ENCODE measurements around the gene FAM120A.

Gene FAM120A

GRCh38 chr9:93517331-93517730, 65.8 kb downstream of the FAM120A start:
- no peaks in the 10 kb centered on the region for H3K27me3 ChIP-seq (ENCODE audit: control insufficient read depth, insufficient read depth, low read length)
- H3K9ac ChIP-seq (ENCODE audit: low read depth, low read length): no peak overlapping the region
- H3K4me2 ChIP-seq (ENCODE audit: low read length): no peak overlapping the region
- peaks cover 25% of the 10 kb centered on the region for H3K36me3 ChIP-seq (ENCODE audit: insufficient read depth, low read length)
- no peaks in the 10 kb centered on the region for H3K9me3 ChIP-seq (replicated peaks; ENCODE audit: low read length)
- no peak overlapping the region for H3K4me3 ChIP-seq (ENCODE audit: low read length)
- peaks cover 6% of the 10 kb centered on the region for H3K4me1 ChIP-seq (ENCODE audit: control insufficient read depth, insufficient read depth, low read length)

- Histone ChIP-seq H3K9ac (ENCODE audit: low read depth, low read length) (no peak overlapping the region), H3K4me1 (ENCODE audit: control insufficient read depth, insufficient read depth, low read length) (peaks cover 6% of the 10 kb centered on the region), H3K27me3 (ENCODE audit: control insufficient read depth, insufficient read depth, low read length) (no peaks in the 10 kb centered on the region), H3K4me3 (ENCODE audit: low read length) (no peak overlapping the region), H3K36me3 (ENCODE audit: insufficient read depth, low read length) (peaks cover 42% of the 10 kb centered on the region), H3K4me2 (ENCODE audit: low read length) (no peak overlapping the region), H3K9me3 (replicated peaks; ENCODE audit: low read length) (no peaks in the 10 kb centered on the region)
These were observed 69.0 kb downstream of the FAM120A start for GRCh38 chr9:93520523-93520922.

GRCh38 chr9:93522736-93523135, 71.3 kb downstream of the FAM120A start:
- peaks cover 52% of the 10 kb centered on the region for H3K36me3 ChIP-seq (ENCODE audit: insufficient read depth, low read length)
- H3K4me3 ChIP-seq (ENCODE audit: low read length): no peak overlapping the region
- no peaks in the 10 kb centered on the region for H3K27me3 ChIP-seq (ENCODE audit: control insufficient read depth, insufficient read depth, low read length)
- H3K4me2 ChIP-seq (ENCODE audit: low read length): no peak overlapping the region
- no peak overlapping the region for H3K9ac ChIP-seq (ENCODE audit: low read depth, low read length)
- no peaks in the 10 kb centered on the region for H3K9me3 ChIP-seq (replicated peaks; ENCODE audit: low read length)
- H3K4me1 ChIP-seq (ENCODE audit: control insufficient read depth, insufficient read depth, low read length): peaks cover under 1% of the 10 kb centered on the region

GRCh38 chr9:93523518-93524144, 72.1 kb downstream of the FAM120A start:
- Histone ChIP-seq H3K9ac (ENCODE audit: low read depth, low read length) (no peak overlapping the region), H3K9me3 (replicated peaks; ENCODE audit: low read length) (no peaks in the 10 kb centered on the region), H3K27me3 (ENCODE audit: control insufficient read depth, insufficient read depth, low read length) (no peaks in the 10 kb centered on the region), H3K4me1 (ENCODE audit: control insufficient read depth, insufficient read depth, low read length) (no peaks in the 10 kb centered on the region), H3K4me2 (ENCODE audit: low read length) (no peak overlapping the region), H3K36me3 (ENCODE audit: insufficient read depth, low read length) (peaks cover 55% of the 10 kb centered on the region), H3K4me3 (ENCODE audit: low read length) (no peak overlapping the region)

GRCh38 chr9:93525476-93525875, 74.0 kb downstream of the FAM120A start:
- peaks cover 66% of the 10 kb centered on the region for H3K36me3 ChIP-seq (ENCODE audit: insufficient read depth, low read length)
- H3K27me3 ChIP-seq (ENCODE audit: control insufficient read depth, insufficient read depth, low read length): no peaks in the 10 kb centered on the region
- no peak overlapping the region for H3K4me2 ChIP-seq (ENCODE audit: low read length)
- H3K9me3 ChIP-seq (replicated peaks; ENCODE audit: low read length): no peaks in the 10 kb centered on the region
- no peak overlapping the region for H3K9ac ChIP-seq (ENCODE audit: low read depth, low read length)
- no peaks in the 10 kb centered on the region for H3K4me1 ChIP-seq (ENCODE audit: control insufficient read depth, insufficient read depth, low read length)
- H3K4me3 ChIP-seq (ENCODE audit: low read length): no peak overlapping the region

- no peaks in the 10 kb centered on the region for H3K4me1 ChIP-seq (ENCODE audit: control insufficient read depth, insufficient read depth, low read length)
- no peaks in the 10 kb centered on the region for H3K27me3 ChIP-seq (ENCODE audit: control insufficient read depth, insufficient read depth, low read length)
- no peak overlapping the region for H3K9ac ChIP-seq (ENCODE audit: low read depth, low read length)
- H3K9me3 ChIP-seq (replicated peaks; ENCODE audit: low read length): no peaks in the 10 kb centered on the region
- peaks cover 69% of the 10 kb centered on the region for H3K36me3 ChIP-seq (ENCODE audit: insufficient read depth, low read length)
- H3K4me3 ChIP-seq (ENCODE audit: low read length): no peak overlapping the region
- H3K4me2 ChIP-seq (ENCODE audit: low read length): no peak overlapping the region
These were observed 79.9 kb downstream of the FAM120A start for GRCh38 chr9:93531374-93531773.

- H3K4me2 ChIP-seq (ENCODE audit: low read length): no peak overlapping the region
- no peaks in the 10 kb centered on the region for H3K4me1 ChIP-seq (ENCODE audit: control insufficient read depth, insufficient read depth, low read length)
- H3K9ac ChIP-seq (ENCODE audit: low read depth, low read length): no peak overlapping the region
- H3K27me3 ChIP-seq (ENCODE audit: control insufficient read depth, insufficient read depth, low read length): no peaks in the 10 kb centered on the region
- H3K9me3 ChIP-seq (replicated peaks; ENCODE audit: low read length): no peaks in the 10 kb centered on the region
- H3K4me3 ChIP-seq (ENCODE audit: low read length): no peak overlapping the region
- H3K36me3 ChIP-seq (ENCODE audit: insufficient read depth, low read length): peaks cover 69% of the 10 kb centered on the region
These were observed 80.7 kb downstream of the FAM120A start for GRCh38 chr9:93532141-93532540.

GRCh38 chr9:93533863-93534262, 82.4 kb downstream of the FAM120A start:
- Histone ChIP-seq H3K4me3 (ENCODE audit: low read length) (no peak overlapping the region), H3K36me3 (ENCODE audit: insufficient read depth, low read length) (peaks cover 60% of the 10 kb centered on the region), H3K4me2 (ENCODE audit: low read length) (no peak overlapping the region), H3K4me1 (ENCODE audit: control insufficient read depth, insufficient read depth, low read length) (no peaks in the 10 kb centered on the region), H3K9me3 (replicated peaks; ENCODE audit: low read length) (no peaks in the 10 kb centered on the region), H3K9ac (ENCODE audit: low read depth, low read length) (no peak overlapping the region), H3K27me3 (ENCODE audit: control insufficient read depth, insufficient read depth, low read length) (no peaks in the 10 kb centered on the region)

- no peaks in the 10 kb centered on the region for H3K27me3 ChIP-seq (ENCODE audit: control insufficient read depth, insufficient read depth, low read length)
- no peak overlapping the region for H3K4me3 ChIP-seq (ENCODE audit: low read length)
- no peak overlapping the region for H3K4me2 ChIP-seq (ENCODE audit: low read length)
- H3K9me3 ChIP-seq (replicated peaks; ENCODE audit: low read length): no peaks in the 10 kb centered on the region
- H3K9ac ChIP-seq (ENCODE audit: low read depth, low read length): no peak overlapping the region
- H3K4me1 ChIP-seq (ENCODE audit: control insufficient read depth, insufficient read depth, low read length): no peaks in the 10 kb centered on the region
- peaks cover 48% of the 10 kb centered on the region for H3K36me3 ChIP-seq (ENCODE audit: insufficient read depth, low read length)
These were observed 84.7 kb downstream of the FAM120A start for GRCh38 chr9:93536167-93536566.

- Histone ChIP-seq H3K9me3 (replicated peaks; ENCODE audit: low read length) (no peaks in the 10 kb centered on the region), H3K4me1 (ENCODE audit: control insufficient read depth, insufficient read depth, low read length) (no peaks in the 10 kb centered on the region), H3K4me2 (ENCODE audit: low read length) (no peak overlapping the region), H3K9ac (ENCODE audit: low read depth, low read length) (no peak overlapping the region), H3K27me3 (ENCODE audit: control insufficient read depth, insufficient read depth, low read length) (no peaks in the 10 kb centered on the region), H3K4me3 (ENCODE audit: low read length) (no peak overlapping the region), H3K36me3 (ENCODE audit: insufficient read depth, low read length) (peaks cover 42% of the 10 kb centered on the region)
These were observed 85.4 kb downstream of the FAM120A start for GRCh38 chr9:93536874-93537273.

- no peak overlapping the region for H3K9ac ChIP-seq (ENCODE audit: low read depth, low read length)
- no peaks in the 10 kb centered on the region for H3K4me1 ChIP-seq (ENCODE audit: control insufficient read depth, insufficient read depth, low read length)
- H3K4me2 ChIP-seq (ENCODE audit: low read length): no peak overlapping the region
- no peaks in the 10 kb centered on the region for H3K9me3 ChIP-seq (replicated peaks; ENCODE audit: low read length)
- H3K36me3 ChIP-seq (ENCODE audit: insufficient read depth, low read length): peaks cover 46% of the 10 kb centered on the region
- H3K27me3 ChIP-seq (ENCODE audit: control insufficient read depth, insufficient read depth, low read length): no peaks in the 10 kb centered on the region
- H3K4me3 ChIP-seq (ENCODE audit: low read length): no peak overlapping the region
These were observed 88.8 kb downstream of the FAM120A start for GRCh38 chr9:93540305-93540704.

GRCh38 chr9:93541005-93541404, 89.5 kb downstream of the FAM120A start:
- H3K4me2 ChIP-seq (ENCODE audit: low read length): no peak overlapping the region
- H3K4me3 ChIP-seq (ENCODE audit: low read length): no peak overlapping the region
- H3K36me3 ChIP-seq (ENCODE audit: insufficient read depth, low read length): peaks cover 47% of the 10 kb centered on the region
- no peak overlapping the region for H3K9ac ChIP-seq (ENCODE audit: low read depth, low read length)
- H3K4me1 ChIP-seq (ENCODE audit: control insufficient read depth, insufficient read depth, low read length): no peaks in the 10 kb centered on the region
- H3K27me3 ChIP-seq (ENCODE audit: control insufficient read depth, insufficient read depth, low read length): no peaks in the 10 kb centered on the region
- H3K9me3 ChIP-seq (replicated peaks; ENCODE audit: low read length): no peaks in the 10 kb centered on the region

Measured in skeletal muscle satellite cell (primary cell).